Sigmoid colon (tissue), 4 donors: ENCODE data around the gene MOCS1.
"Not testable (repeated sequence)": the region's sequence is repeated elsewhere in the genome, so short reads cannot be mapped to it uniquely, and the experiment has no call there.

Experiments used
- CTCF ChIP-seq, 4 experiments: fragments of 450-650 bp in 3 of 4; fragments of 200-600 bp in 1 of 4; IDR thresholded peaks; one replicate each; pipeline ENCODE4 v1.5.1; 2016 to 2019; ENCODE audit warnings: antibody characterized with exemption in 4 of 4, mild to moderate bottlenecking in 3 of 4, moderate library complexity in 2 of 4
- EP300 ChIP-seq, 4 donors: sonication (generic); formaldehyde crosslinking; IDR thresholded peaks; one replicate each; pipeline ENCODE4 v1.6.1; 2017; ENCODE audit warnings: antibody characterized with exemption in 4 of 4
- POLR2AphosphoS5 ChIP-seq, 4 donors: sonication (generic); formaldehyde crosslinking; IDR thresholded peaks; one replicate each; pipeline ENCODE4 v1.6.1; 2017; ENCODE audit warnings: antibody characterized with exemption in 4 of 4

GRCh38 chr6:39971131-39971530 is 36.9 kb upstream of the MOCS1 start:
- TF ChIP-seq CTCF, EP300, POLR2AphosphoS5 (IDR thresholded peaks at IDR 0.05): not testable (repeated sequence)
